Activated naive CD4-positive, alpha-beta T cell treated with anti-CD3 and anti-CD28 coated beads, Interleukin-2, amount 10 ng/mL, durations not matched to agents 5 hours and 36 hours (primary cell): ENCODE results near the gene RPL10L. TPM values are rescaled to one million over a fixed set of nuclear protein-coding genes. Genes with fewer than 3 reads are reported as not detected.

Experiments used
- total RNA-seq, 2 experiments: library from RNA; stranded (reverse); gene quantifications; one replicate each; pipeline ENCODE4 v1.2.3, GENCODE V29; 2021

RPL10L gene
- not detected for total RNA-seq

DNA sequence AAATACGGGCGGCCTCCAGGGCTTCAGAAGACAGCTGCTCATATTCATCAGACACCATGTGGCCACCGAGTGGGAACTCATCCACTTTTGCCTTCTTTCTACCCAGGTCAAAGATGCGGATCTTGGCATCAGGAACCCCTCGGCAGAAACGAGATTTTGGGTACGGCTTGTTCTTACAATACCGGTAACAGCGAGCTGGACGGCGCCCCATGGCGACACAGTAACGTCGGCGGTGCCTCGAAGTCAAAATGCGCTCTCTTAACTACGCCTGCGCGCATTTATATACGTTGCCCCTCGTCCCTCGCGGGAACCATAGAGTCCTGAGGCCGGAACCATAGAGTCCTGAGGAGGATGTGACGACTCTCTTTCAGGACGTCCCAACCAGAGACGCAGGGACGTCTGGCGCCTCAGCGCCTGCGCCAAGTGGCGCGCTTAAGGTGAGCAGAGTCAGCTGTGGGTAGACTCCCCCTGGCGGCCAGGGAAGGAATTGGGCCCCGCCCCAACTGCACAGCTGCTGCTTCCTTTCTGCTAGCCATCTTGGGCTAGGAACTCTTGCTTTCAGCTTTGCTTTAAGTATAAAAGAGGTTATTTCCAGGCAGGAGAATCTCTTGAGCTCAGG, at the start of gene RPL10L:
Gene RPL10L, minus strand, starts transcription at position 256 of the 619 bp plus-strand sequence. Its CDS starts 45 bp downstream, at position 211.

